NCI-H1436 treated with DMSO at 0.1 percent for 48 hours (cell line): ENCODE data around the gene FAM89A.
"Not testable (repeated sequence)": the region's sequence is repeated elsewhere in the genome, so short reads cannot be mapped to it uniquely, and the experiment has no call there.

Source experiments
- DNase-seq: peaks from one replicate; lab custom pipeline; 2025; lab: John Stamatoyannopoulos, UW

FAM89A gene

DNA sequence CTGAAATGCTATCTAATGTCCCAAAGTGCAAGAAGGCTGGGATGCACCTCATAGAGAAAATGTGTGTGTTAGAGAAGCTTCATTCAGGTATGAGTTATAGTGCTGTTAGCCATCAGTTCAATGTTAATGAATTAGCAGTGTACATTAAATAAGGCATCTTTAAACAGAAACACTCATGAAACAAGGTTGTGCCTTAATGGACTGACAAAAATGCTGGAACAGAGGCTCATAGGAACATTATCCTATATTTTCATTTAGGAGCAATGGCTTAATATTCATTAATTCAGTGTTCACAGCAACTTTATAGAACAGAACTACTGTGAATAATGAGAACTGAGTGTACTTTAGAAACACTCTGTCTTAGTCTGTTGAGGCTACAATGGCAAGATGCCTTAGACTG is 15.2 kb upstream of the FAM89A start:
- no peak for DNase-seq

DNA sequence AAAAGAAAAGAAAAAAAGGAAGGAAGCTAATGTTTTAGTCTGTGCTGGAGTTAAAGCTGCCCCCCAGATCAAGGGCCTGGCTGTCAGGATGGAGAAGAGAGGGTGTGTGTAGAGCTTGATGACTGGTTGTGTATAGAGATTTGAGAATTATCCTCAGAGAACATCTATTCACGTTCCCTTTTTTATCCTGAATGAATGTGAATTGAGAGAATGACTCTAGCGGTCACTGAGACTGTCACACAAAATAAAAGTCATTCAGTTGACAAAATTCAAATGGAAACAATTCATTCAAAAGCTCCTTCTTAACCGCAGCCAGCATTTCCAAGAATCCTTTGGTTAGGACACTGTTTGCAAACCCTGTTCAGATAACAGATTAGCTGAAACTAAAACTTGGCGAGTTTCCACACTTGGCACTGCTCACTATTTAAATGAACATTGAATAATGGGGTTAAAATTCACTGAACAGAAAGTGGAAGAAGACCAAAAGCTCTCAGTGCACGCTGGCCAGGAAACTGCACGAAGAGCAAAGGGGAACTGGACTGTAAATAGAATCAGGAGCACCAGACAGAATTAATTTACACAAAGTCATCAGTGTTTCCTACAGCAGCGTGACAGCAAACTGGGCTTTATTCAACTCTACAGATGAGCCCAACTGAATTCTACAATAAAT is 13.6 kb upstream of the FAM89A start:
- no peak for DNase-seq

DNA sequence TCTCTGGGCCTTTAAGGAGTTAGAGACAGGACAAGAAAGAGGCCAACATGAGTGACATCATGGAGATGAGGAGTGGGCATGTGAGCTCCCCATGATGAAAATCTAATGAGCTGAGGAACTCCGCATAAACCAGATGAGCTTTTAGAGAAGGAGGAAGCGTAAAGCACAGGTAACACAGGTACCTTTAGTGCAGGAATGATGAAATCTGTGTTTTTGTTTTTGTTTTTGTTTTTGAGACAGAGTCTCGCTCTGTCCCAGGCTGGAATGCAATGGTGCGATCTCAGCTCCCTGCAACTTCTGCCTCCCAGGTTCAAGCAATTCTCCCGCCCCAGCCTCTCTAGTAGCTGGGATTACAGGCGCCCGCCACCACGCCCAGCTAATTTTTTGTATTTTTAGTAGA is 12.7 kb upstream of the FAM89A start:
- no peak for DNase-seq

DNA sequence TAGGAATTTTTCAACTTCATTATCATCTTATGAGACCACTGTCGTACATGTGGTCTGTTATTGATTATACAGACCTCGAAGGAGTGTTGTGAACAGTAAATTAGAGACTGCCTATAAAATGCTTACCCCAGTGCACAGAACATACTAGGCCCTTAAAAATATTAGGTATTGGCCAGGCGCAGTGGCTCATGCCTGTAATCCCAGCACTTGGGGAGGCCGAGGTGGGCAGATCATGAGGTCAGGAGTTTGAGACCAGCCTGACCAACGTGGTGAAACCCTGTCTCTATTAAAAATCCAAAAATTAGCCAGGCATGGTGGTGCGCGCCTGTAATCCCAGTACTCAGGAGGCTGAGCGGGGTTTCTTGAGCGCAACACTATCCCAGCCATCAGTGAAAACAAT is 10.9 kb upstream of the FAM89A start:
- DNase-seq = not testable (repeated sequence)

DNA sequence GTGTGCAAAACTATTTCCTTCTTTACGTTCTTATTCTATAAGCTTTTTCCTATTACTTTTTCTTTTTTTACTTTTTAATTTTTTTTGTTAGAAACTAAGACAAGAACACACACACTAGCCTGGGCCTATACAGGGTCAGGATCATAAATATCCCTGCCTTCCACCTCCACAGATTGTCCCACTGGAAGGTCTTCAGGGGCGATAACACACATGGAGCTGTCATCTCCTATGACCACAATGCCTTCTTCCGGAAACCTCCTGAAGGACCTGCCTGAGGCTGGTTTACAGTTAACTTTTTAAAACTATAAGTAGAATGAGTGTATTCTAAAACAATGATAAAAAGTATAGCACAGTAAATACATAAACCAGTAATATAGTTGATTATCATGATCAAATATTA is 10.3 kb upstream of the FAM89A start:
- no peak for DNase-seq

DNA sequence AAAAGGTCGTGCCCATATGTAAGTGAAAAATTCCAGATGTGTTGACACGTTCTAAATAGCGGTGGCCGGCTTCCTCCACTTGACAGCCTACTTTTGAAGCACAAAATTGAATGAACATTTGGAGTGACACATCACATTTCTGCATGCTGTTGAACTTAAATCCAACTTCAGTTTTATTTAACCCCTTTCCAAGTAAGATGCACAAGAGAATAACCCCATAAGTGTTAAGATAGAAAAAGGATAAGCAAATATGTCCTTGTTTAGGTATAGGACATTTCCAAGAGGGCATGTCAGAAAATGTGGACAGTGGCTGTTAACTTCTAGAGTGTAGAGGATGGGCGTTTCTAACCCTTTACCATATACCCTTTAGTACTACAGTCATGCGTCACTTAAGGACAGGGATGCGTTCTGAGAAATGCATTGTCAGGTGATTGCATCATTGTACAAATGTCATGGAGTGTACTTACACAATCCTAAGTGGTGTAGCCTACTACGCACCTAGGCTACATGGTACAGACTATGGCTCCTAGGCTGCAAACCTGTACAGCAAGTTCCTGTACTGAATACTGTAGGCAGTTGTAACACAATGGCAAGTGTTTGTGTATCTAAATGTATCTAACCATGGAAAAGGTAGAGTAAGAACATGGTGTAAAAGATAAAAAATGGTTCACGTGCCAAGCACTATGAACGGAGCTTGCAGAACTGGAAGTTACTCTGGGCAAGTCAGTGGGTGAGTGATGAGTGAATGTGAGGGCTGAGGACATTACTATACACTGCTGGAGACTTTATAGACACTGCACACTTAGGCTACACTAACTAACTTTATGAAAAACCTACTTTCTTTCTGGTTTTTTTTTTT is 9.3 kb upstream of the FAM89A start:
- no peak for DNase-seq

DNA sequence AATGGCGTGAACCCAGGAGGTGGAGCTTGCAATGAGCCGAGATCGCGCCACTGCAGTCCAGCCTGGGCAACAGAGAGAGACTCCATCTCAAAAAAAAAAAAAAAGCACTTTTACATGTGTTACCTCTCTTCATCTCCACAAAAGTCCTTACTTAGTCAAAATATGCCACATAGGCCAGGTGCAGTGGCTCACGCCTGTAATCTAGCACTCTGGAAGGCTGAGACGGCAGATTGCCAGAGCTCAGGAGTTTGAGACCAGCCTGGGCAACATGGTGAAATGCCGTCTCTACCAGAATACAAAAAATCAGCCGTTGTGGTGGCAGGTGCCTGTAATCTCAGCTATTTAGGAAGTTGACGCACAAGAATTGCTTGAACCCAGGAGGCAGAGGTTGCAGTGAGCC is 8.4 kb upstream of the FAM89A start:
- not testable (repeated sequence) for DNase-seq

DNA sequence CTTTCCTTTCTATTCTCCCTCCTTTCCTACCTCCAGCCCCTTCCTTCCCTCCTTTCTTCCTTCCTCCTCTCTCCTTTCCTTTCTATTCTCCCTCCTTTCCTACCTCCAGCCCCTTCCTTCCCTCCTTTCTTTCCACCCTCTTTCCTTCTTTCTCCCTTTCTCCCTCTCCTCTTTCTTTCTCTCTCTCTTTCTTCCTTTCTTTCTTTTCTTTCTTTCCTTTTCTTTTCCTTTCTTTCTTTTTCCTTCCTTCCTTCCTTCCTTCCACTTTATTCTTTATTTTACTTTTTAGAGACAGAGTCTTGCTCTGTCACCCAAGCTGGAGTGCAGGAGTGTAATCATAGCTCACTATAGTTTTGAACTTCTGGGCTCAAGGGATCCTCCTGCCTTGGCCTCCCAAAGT is 7.5 kb upstream of the FAM89A start:
- DNase-seq = not testable (repeated sequence)

DNA sequence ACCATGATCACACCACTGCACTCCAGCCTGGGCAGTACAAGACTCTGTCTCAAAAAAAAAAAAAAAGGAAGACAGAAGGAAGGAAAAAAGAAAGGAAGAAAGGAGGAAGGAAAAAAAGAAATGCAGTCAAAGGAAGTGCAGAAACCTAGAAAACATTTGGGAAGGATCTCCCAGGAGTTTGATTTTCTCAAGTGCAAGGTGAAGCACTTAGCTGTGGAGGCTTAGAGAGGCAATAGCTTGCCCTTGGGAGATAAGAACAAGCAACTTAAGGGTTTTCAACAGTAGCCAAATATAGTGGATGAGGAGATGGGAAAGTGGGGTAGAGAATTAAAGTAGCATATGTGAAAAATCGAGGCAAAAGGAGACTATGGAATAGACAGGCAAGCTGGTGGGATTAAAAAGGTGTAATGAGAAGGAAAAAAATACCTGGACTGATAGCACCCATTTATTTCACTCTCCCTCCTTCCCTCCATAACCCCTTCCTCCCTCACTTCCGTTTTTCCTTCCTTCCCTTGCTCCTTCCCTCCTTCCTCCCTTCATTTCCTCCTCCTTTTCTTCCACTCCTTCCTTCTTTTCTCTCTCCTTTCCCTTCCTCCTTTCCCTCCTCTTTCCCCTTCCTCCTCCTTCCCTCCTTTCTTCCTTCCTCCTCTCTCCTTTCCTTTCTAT is 6.8 kb upstream of the FAM89A start:
- DNase-seq = no peak

DNA sequence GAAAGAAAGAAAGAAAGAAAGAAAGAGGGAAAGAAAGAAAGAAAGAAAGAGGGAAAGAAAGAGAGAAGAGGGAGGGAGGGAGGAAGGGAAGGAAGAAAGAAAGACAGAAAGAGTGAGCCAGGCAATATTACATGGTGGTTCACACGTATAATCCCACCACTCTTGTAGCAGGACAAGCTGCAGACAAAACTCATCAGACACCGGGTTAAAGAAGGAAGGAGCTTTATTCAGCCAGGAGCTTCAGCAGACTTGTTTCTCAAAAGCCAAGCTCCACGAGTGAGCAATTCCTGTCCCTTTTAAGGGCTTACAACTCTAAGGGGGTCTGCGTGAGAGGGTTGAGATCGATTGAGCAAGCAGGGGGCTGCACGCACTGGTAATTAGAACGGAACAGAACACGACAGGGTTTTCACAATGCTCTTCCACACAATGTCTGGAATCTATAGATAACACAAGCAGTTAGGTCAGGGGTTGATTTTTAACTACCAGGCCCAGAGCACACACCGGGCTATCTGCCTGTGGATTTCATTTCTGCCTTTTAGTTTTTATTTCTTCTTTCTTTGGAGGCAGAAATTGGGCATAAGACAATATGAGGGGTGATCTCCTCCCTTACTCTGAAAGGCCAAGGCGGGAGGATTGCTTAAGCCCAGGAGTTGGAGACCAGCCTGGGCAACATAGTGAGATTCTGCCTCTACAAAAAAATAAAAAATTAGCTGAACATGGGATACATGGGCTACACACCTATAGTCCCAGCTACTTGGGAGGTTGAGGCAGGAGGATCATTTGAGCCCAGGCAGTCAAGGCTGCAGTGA is 6.1 kb upstream of the FAM89A start:
- not testable (repeated sequence) for DNase-seq

DNA sequence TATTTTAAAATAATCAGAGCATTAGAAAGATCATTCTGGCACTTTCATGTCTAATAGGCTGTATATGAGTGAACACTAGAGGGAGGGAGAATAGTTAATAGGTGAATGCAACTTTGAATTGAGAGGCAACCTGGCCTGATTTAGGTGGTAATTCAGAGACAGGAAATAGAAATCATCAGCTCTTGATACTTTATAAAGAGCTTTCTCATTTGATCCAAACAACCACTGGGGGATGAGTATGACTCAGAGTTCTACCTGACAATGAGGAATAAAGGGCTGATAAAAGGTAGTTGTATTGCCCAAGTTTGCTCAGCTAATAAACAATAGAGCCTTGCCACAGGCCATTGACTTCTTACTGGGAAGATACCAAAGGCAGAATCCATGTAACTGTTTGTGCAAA is 5.2 kb upstream of the FAM89A start:
- no peak for DNase-seq

DNA sequence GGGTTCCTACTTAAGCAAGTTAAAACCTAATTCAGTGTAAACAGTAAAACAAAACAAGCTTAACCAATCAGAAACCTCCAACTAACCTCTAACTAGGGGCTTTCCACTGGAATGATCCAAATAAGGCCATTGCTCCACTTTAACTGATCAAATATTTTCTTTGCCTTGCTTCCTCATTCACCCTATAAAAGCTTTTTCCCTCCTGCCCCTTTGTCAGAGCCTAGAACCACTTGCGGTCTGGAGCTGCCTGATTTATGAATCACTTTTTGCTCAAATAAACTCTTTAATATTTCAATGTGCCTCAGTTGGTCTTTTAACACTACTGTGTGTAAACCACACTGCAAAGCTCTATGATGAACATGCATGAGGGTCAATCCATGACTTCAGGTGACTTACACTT is 4.5 kb upstream of the FAM89A start:
- no peak for DNase-seq

DNA sequence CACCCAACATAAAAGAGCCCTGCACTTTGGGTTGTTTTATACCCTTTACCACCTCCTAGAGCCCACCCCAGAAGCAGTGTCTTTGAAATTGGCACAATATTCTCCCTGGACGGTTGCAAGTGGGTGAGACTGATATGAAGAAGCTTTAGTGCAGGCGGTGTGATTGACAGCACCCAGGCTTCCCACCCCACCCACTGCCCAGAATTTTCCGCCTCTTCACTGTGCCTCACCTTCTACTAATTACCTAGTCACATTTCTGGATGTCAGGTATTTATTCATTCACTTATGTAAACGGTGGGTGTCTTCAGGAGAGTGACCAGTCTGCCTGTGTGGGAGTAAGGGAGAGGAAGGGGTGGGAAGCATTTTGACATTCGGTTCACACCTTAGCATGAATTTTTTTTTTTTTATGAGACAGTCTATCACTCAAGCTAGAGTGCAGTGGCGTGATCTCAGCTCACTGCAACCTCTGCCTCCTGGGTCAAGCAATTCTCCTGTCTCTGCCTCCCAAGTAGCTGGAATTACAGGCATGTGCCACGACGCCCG is 1.7 kb upstream of the FAM89A start:
- DNase-seq = no peak

DNA sequence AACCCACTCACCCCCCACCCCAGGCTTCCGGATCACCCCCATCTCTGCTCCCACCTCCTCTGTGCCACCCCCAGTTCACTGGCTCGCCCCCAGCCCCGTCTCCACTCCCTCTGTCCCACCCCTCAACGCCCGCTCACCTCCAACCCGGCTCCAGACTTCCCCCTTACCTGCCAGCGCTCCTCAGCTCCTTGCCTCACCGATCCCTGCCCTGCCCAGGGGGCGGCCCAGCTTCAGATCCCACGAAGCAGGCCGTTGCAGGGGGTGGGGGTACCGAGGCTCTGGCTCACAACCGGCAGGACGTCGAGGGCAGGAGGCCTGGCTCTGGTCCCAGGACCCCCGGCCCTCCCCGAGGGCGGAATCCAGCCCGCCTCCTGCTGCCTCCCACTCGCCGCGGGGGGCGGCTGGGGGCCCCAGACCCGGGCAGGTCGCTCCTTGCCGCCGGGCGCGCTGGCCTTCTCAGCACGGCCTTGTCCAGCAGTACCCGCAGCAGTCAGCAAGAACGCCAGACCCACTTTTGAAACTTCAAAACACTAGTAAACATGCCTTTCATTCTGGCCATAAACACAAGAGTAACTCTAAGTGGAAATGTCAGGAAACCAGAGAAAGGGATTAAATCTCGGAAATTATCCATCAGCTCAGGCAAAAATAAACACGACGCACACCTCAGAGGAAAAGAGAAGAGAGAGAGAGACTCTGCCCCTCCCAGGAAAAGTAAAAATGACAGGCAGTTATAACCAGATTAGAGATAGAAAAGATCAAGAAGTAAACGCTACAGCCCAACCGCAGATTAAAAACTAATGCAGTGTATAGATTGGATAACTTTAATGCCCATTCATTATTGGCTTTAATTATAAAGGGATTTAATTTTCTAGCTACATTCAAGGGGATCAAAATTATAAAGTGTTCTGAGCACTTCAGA is 1.0 kb upstream of the FAM89A start:
- no peak for DNase-seq

DNA sequence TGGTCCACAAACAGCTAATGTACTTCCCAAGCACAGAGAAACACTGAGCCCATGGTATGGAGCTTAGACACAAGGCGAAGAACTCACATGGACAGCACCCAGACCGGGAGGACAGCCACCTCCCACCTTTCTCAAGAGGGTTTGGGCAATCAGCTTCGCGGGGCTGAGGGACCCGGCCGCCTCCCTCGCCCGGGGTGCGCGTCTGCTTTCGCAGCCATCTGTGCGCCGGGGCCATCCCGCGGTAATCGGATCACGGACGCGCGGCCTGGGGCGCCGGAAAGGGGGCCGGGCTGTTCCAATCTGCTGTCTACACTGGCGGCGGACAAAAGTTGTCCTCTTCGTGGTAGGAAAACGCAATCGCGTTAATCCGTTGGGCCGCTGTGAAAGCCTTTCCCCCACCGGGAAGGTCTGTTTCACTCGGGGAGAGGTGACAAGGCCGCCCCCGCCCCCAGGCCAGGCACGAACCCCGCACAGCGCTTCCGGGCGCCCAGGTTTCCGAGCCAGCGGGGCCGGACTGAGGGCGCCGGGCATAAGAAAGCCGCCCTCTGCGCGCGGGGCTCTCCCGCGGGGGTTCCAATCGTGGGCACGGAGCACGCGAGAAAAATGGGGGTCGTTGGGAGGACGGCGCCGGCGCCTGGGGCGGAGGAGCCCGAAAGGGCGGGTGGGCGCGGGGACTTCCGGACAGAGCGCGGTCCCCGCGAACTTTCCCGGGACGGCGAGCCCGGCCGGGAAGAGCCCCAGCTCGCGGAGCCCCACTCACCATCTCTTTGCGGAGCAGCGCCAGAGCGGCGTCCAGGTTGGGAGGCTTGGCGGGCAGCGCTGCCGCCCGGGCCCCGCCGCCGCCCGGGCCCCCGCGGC is 664 bp downstream of the FAM89A start:
- DNase-seq = no peak

DNA sequence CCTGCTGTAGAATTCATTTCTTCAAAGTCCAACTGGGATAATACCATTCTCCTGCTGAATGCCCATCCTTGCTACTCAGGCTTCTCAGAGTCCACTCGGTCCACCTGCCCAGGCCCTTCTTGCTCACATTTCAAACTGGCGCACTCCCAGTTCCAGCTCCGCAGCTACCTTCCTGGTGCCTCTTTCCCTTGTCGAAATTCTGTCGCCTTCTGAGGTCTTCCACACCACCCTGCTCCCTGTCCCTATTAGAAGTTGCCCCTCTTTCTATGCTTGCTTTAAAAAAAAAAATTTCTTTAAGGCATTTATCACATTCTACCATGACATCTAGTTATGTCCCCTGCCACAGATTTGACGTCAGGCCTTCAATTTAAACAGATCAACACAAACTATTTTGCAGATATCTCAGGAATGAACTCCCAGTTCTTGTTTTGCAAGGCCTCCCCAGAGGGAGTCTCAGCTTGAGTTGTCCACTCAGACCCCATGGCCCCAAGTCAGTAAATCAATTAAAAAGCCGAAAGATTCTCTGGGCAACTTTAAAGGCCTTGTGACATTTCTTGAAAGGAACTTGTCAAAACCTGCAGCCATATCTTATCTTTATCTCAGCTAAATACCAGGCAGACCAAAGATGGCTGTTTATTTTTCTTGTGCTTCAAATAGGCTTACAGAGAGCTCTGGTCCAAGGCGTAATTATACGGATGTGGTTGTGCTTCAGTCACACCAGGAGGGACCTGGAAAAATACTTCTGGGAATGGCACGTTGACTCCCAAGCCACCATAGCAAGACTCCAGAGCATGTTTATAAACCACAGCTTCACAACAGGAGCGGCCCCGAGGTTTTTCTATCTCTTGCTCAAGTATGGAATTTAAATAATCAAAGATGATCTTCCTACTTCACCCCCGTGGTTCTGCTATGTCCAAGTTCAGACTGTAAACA is 2.2 kb downstream of the FAM89A start:
- no peak for DNase-seq

DNA sequence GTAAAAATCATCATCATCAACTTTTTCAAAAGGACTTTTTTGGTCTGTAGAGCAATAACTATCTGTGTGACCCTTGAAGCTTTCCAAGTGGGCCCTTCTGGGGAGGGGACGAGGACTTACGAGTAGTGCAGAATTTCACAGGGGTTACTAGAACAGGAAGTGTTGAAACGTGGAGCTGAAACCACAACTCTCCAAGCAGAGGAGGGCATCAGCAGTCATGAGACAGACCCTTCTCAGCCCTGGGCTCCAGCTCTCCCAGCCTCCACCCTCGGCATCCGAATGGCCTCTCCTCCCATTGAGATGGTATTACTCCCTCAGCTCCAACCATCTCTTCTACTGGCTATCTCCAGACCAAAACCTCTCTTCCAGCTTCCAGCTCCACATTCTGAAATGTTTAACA is 3.6 kb downstream of the FAM89A start:
- no peak for DNase-seq

DNA sequence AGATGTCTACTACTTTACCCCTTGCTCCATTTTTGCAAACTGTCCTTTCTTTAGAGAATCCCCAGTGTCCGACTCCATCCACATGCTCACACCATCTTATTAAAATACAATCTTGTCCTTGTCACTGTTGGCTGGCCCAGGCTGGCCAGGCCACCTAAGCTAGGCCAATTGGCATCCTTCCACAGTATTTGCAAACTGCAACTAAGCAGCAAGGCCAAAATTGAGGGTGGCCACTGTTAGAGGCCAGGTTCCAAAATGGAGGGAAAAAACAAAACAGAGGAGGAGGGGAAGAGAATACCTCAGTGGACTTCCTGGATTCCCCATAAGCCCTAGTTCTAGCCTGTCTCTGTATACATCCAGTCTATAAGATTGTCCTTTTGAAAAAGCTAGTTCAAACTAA is 4.3 kb downstream of the FAM89A start:
- DNase-seq = no peak

DNA sequence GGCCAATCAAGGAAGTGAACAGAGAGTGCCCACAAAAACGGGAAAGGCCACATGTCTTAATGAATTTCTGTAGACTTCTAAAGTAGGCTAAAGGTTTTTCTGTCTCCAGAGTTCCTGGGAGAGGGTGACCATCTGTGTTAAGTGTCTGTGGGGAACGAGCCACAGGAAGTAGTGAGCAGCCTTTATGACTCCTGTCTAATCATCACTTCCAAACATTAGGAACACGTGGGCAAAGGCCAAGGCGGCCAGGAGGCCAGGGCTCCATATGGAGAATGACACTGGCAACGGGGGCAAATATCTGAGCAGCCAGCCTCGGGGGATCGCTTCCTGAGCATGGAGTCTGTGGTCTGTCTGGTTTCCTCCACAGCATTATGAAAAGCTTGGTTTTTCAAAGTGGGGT is 7.1 kb downstream of the FAM89A start:
- no peak for DNase-seq
